ENCODE measurements around the gene ZNF775. TPM values are rescaled to one million over a fixed set of nuclear protein-coding genes. Genes with fewer than 3 reads are reported as not detected.

Gene ZNF775
- total and polyA plus RNA-seq, 2 of the 13 experiments (the other 11 are each of a cell fraction or from before 2014, with no cell fraction given), result 3.1 to 3.2 TPM

DNA sequence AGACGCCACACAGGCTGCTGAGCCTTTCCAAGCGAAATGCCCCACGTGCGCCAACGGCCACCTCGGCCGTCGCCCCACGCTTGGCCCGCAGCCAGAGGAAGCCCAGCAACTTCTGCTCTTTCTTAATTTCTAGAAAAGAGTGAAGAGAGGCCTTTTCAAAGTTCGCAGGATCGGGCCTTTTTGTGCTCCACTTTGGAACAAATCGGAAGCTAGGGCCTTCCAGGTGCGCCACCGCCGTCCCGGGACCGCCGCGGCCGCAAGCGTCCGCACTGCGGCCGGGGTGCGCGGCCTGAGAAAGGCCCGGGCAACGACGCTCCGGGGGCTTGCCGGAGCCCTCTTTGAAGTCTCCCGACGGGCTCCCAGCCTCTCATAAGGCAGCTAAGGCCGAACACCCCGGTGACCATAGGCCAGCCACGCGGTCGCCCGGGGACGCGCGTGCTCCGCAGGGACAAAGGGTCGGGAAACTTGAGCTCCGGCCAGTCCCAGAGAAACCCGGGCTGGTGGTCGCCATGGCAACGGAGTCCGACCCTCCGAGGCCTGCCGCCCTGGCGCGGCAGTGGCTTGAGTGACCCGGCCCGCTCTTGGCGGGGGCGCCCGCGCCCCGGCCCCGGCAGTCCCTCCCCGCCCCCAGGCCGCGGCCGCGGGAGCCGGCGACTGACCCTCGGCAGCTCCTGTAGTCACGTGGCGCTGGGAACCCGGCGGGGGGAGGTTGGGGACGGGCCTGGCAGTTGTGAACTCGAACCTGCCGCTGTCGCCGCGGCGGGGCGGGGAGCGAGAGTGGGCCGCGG, 10.8 kb upstream of the ZNF775 start, which contains the start of gene REPIN1 (continued):
- TF ChIP-seq, protein P1, sequence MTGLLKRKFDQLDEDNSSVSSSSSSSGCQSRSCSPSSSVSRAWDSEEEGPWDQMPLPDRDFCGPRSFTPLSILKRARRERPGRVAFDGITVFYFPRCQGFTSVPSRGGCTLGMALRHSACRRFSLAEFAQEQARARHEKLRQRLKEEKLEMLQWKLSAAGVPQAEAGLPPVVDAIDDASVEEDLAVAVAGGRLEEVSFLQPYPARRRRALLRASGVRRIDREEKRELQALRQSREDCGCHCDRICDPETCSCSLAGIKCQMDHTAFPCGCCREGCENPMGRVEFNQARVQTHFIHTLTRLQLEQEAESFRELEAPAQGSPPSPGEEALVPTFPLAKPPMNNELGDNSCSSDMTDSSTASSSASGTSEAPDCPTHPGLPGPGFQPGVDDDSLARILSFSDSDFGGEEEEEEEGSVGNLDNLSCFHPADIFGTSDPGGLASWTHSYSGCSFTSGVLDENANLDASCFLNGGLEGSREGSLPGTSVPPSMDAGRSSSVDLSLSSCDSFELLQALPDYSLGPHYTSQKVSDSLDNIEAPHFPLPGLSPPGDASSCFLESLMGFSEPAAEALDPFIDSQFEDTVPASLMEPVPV (CRISPR knock-in tag; IDR thresholded peaks at IDR 0.05), result peak; percentile 86; the same call in 1 of the 2 replicates
- TF ChIP-seq HHEX (CRISPR knock-in tag; IDR thresholded peaks at IDR 0.05) (no peak), ZFY (CRISPR knock-in tag; IDR thresholded peaks at IDR 0.05) (peak; percentile 94), U2AF2 (IDR thresholded peaks at IDR 0.05; ENCODE audit: low read depth, low read length) (no peak), ZNF136 (CRISPR knock-in tag; IDR thresholded peaks at IDR 0.05; ENCODE audit: low read depth) (0 out of 2 replicates have a peak, but pooled peaks have one; percentile 16), ZNF567 (CRISPR knock-in tag; IDR thresholded peaks at IDR 0.05; ENCODE audit: borderline replicate concordance) (peak; percentile 70; the same call in 1 of the 2 replicates), KLF6 (CRISPR knock-in tag; IDR thresholded peaks at IDR 0.05) (peak; percentile 80), SAP130 (CRISPR knock-in tag; IDR thresholded peaks at IDR 0.05; ENCODE audit: low read depth) (peak; percentile 68), SRSF4 (IDR thresholded peaks at IDR 0.05; ENCODE audit: low read depth, low read length, poor library complexity, severe bottlenecking) (no peak), SP1 (IDR thresholded peaks at IDR 0.05) (no peak), SP1 (CRISPR knock-in tag; IDR thresholded peaks at IDR 0.05) (peak; percentile 28; the same call in 1 of the 2 replicates)
- TF ChIP-seq, protein P2, sequence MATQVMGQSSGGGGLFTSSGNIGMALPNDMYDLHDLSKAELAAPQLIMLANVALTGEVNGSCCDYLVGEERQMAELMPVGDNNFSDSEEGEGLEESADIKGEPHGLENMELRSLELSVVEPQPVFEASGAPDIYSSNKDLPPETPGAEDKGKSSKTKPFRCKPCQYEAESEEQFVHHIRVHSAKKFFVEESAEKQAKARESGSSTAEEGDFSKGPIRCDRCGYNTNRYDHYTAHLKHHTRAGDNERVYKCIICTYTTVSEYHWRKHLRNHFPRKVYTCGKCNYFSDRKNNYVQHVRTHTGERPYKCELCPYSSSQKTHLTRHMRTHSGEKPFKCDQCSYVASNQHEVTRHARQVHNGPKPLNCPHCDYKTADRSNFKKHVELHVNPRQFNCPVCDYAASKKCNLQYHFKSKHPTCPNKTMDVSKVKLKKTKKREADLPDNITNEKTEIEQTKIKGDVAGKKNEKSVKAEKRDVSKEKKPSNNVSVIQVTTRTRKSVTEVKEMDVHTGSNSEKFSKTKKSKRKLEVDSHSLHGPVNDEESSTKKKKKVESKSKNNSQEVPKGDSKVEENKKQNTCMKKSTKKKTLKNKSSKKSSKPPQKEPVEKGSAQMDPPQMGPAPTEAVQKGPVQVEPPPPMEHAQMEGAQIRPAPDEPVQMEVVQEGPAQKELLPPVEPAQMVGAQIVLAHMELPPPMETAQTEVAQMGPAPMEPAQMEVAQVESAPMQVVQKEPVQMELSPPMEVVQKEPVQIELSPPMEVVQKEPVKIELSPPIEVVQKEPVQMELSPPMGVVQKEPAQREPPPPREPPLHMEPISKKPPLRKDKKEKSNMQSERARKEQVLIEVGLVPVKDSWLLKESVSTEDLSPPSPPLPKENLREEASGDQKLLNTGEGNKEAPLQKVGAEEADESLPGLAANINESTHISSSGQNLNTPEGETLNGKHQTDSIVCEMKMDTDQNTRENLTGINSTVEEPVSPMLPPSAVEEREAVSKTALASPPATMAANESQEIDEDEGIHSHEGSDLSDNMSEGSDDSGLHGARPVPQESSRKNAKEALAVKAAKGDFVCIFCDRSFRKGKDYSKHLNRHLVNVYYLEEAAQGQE (IDR thresholded peaks at IDR 0.05; ENCODE audit: borderline replicate concordance in 1 of 2, low read depth in 1 of 2, low read length in 2 of 2), result peak in 1 of 2 experiments; percentile 26; a peak in 1 of 4 replicates
- TF ChIP-seq, protein P3, sequence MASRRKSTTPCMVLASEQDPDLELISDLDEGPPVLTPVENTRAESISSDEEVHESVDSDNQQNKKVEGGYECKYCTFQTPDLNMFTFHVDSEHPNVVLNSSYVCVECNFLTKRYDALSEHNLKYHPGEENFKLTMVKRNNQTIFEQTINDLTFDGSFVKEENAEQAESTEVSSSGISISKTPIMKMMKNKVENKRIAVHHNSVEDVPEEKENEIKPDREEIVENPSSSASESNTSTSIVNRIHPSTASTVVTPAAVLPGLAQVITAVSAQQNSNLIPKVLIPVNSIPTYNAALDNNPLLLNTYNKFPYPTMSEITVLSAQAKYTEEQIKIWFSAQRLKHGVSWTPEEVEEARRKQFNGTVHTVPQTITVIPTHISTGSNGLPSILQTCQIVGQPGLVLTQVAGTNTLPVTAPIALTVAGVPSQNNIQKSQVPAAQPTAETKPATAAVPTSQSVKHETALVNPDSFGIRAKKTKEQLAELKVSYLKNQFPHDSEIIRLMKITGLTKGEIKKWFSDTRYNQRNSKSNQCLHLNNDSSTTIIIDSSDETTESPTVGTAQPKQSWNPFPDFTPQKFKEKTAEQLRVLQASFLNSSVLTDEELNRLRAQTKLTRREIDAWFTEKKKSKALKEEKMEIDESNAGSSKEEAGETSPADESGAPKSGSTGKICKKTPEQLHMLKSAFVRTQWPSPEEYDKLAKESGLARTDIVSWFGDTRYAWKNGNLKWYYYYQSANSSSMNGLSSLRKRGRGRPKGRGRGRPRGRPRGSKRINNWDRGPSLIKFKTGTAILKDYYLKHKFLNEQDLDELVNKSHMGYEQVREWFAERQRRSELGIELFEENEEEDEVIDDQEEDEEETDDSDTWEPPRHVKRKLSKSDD (CRISPR knock-in tag; IDR thresholded peaks at IDR 0.05; ENCODE audit: low read depth), result peak; percentile 14; the same call in 1 of the 2 replicates
- TF ChIP-seq, protein P4, sequence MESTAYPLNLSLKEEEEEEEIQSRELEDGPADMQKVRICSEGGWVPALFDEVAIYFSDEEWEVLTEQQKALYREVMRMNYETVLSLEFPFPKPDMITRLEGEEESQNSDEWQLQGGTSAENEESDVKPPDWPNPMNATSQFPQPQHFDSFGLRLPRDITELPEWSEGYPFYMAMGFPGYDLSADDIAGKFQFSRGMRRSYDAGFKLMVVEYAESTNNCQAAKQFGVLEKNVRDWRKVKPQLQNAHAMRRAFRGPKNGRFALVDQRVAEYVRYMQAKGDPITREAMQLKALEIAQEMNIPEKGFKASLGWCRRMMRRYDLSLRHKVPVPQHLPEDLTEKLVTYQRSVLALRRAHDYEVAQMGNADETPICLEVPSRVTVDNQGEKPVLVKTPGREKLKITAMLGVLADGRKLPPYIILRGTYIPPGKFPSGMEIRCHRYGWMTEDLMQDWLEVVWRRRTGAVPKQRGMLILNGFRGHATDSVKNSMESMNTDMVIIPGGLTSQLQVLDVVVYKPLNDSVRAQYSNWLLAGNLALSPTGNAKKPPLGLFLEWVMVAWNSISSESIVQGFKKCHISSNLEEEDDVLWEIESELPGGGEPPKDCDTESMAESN (CRISPR knock-in tag; conservative IDR thresholded peaks at IDR 0.05), result no peak; the same call in 1 of the 2 replicates
- TF ChIP-seq, protein P5, sequence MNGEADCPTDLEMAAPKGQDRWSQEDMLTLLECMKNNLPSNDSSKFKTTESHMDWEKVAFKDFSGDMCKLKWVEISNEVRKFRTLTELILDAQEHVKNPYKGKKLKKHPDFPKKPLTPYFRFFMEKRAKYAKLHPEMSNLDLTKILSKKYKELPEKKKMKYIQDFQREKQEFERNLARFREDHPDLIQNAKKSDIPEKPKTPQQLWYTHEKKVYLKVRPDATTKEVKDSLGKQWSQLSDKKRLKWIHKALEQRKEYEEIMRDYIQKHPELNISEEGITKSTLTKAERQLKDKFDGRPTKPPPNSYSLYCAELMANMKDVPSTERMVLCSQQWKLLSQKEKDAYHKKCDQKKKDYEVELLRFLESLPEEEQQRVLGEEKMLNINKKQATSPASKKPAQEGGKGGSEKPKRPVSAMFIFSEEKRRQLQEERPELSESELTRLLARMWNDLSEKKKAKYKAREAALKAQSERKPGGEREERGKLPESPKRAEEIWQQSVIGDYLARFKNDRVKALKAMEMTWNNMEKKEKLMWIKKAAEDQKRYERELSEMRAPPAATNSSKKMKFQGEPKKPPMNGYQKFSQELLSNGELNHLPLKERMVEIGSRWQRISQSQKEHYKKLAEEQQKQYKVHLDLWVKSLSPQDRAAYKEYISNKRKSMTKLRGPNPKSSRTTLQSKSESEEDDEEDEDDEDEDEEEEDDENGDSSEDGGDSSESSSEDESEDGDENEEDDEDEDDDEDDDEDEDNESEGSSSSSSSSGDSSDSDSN (CRISPR knock-in tag; IDR thresholded peaks at IDR 0.05), result peak; percentile 75; the same call in 1 of the 2 replicates
